ENCODE results near the gene ENTREP3.
"Not testable (repeated sequence)": the region's sequence is repeated elsewhere in the genome, so short reads cannot be mapped to it uniquely, and the experiment has no call there.

The ENTREP3 gene

DNA sequence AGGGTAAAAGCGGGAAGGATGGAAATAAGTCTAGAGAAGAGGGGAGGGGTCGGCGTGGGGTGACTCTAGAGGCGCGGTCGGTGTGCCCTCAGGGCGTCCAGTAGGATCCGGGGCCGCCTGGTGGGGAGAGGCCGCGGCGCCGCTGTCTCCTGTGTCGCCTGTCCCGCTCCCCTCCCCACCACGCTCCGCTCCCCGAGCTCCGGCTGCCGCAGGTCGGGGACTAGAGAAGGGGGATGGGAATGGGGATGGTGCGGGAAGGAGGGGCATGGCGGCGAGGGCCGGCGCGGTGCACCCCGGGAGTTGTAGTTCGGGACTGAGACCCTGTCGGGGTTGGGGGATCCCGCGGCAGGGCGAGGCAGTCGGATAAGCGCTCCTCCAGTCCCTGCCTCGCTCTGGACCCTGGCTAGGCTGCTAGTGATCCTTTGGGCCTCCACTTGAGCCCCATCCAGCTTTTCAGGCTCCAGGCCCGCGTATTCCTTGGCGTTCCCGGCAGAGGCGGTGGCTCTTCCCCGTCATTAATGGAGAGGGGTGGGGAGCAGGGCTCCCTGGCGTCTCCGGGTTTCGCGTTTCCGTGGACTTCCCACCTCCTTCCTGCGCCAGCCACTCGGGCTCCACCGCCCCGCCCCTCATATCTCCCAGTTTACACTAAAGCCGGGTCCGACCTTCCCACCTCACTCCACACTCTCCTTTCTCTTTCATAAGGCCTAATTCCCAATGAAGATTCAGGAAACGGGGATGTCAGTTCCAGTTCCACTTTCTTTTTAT is at the start of gene ENTREP3:
Gene ENTREP3, minus strand, starts transcription at position 241 of the 765 bp plus-strand sequence. CDS start 606 bp downstream, outside the sequence.
- DNase-seq (ENCODE audit: low spot score): peak; percentile 88

GRCh38 chr1:155304558-155305063 is 49.3 kb upstream of the ENTREP3 start:
- DNase-seq (ENCODE audit: low spot score): no peak

- DNase-seq (ENCODE audit: low spot score): no peak
Observed at GRCh38 chr1:155301342-155301841, 46.1 kb upstream of the ENTREP3 start, which contains the start of gene PKLR. Gene PKLR (minus strand): TSS chr1:155301438. CDS start chr1:155301395, 43 bp downstream.

GRCh38 chr1:155300553-155301329 is 45.5 kb upstream of the ENTREP3 start:
- no peak for DNase-seq (ENCODE audit: low spot score)

DNA sequence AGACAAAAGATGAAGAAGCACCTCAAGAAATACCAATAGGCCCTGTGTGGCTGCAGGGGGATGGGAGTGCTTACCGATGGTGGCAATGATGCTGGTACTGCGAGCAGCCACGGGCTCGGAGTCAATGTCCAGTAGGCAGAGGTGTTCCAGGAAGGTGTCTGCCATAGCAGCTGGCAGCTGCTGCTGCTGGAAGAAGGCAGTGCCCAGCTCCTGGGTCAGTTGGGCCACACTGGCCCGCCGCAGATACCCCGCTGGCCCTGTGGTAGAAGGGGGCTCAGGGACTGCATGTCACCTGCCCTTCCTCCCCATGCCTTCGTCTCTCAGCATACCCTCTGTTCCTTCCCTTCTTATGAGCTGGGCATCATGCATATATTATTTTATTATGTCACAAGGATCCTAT is 44.7 kb upstream of the ENTREP3 start:
- DNase-seq (ENCODE audit: low spot score): no peak

DNA sequence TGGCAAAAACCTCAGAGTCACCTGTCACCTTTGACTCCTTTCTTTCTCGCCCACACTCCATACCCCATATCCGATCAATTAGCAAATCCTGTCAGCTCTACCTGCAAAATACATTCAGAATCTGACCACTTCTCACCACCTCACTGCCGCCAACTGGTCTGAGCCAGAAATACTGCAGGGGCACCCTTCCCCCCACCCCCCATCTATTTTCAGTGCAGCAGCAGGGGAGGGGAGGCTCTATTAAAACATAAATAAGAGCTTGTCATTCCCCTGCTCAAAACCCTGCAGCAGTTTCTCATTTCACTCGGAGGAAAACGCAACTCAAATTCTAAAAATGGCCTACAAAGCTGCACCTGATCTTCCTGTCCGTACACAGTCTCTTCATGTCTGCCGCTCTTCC is 42.1 kb upstream of the ENTREP3 start:
- DNase-seq (ENCODE audit: low spot score): no peak

GRCh38 chr1:155296661-155297060 is 41.4 kb upstream of the ENTREP3 start:
- no peak for DNase-seq (ENCODE audit: low spot score)

DNA sequence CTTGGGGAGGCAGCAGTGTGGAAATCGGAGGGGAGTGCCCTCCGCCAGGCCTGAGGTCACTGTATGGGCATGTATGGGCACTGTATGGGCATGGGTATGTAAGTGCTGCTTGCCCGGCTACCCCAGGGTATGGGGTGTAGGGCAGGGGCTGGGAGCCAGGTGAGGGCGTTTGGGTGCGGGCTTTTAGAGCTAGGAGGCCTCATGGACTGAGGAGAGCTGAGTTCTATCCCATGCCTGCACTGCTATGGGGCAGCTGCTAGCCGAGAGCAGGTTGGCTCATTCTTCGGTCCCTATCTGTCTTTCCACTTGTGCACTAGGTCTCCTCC is 40.6 kb upstream of the ENTREP3 start:
- DNase-seq (ENCODE audit: low spot score): no peak

DNA sequence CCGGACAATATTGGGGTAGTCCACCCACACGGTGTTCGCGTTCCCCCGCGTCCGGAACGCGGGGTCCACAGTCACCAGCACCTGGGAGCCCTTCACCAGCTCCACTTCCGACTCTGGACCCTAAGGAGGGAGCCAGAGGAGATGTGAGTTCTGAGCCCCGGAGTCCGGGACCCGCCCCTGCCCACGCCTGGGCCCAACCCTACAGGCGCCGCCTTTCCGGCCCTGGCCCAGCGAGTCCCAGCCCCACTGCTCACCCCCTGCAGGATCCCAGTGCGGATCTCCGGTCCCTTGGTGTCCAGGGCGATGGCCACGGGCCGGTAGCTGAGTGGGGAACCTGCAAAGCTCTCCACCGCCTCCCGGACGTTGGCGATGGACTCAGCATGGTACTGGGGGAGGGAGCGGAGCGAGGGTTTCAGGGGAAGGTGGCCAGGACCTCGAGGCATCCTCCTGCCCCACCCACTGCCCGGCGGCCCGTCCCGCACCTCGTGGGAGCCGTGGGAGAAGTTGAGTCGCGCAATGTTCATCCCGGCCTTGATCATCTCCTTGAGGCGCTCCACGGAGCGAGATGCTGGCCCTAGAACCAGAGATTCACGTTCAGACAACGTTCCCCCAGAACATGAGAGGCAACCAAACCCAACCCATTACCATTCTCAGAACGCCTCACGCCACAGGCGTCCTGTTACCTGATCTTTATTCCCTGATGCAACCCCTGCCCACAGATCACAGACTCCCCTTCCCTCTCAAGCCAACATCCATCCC is 40.1 kb upstream of the ENTREP3 start:
- no peak for DNase-seq (ENCODE audit: low spot score)

- no peak for DNase-seq (ENCODE audit: low spot score)
Observed at GRCh38 chr1:155294520-155295182, 39.4 kb upstream of the ENTREP3 start.

GRCh38 chr1:155293086-155293749 is 37.9 kb upstream of the ENTREP3 start:
- no peak for DNase-seq (ENCODE audit: low spot score)

GRCh38 chr1:155291006-155291405 is 35.7 kb upstream of the ENTREP3 start:
- DNase-seq (ENCODE audit: low spot score): not testable (repeated sequence)

GRCh38 chr1:155287987-155288543 is 32.8 kb upstream of the ENTREP3 start:
- no peak for DNase-seq (ENCODE audit: low spot score)

DNA sequence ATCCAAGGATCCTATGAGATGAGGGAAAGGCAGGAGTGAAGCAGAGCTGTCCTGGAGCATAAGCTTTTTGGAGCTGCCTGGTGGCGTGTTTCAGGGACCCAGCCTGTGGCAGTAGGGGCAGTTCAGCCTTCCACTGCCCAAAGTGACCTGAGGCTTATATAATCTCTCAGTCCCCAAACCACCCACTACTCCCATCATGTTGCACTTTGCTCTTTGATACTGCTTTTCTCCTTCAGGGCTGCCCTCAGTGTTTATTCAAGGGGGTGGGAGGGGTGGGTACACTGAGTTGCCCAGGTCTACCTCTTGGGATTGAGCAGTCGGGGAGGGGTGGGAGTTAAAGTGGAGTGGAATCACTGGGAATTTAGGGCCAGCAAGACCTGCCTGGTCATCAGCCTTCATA is 31.3 kb upstream of the ENTREP3 start:
- no peak for DNase-seq (ENCODE audit: low spot score)

DNA sequence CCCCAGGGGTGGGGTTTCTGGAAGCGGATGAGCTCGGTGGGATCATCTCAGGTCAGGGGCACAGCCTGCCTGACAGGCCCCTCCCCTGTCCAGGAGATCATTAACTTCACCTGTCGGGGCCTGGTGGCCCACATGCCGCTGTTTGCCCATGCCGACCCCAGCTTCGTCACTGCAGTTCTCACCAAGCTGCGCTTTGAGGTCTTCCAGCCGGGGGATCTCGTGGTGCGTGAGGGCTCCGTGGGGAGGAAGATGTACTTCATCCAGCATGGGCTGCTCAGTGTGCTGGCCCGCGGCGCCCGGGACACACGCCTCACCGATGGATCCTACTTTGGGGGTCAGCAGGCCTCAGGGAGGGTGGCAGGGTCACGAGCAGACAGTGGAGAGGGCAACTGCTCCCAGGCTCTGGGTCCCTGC is 30.4 kb upstream of the ENTREP3 start:
- DNase-seq (ENCODE audit: low spot score): no peak

DNA sequence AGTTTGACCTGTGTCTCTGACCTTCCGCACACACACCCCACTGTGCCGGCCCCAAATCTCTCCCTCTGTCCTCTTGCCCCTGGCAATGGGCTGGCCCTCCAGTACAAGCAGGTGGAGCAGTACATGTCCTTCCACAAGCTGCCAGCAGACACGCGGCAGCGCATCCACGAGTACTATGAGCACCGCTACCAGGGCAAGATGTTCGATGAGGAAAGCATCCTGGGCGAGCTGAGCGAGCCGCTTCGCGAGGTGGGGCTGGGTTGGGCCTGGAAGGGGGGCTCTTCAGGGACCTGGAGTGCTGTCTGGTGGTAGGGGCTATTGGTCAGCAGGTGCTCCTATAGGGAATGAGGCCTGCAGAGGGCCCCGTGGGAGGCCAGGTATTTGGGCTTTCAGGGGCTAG is 29.8 kb upstream of the ENTREP3 start:
- no peak for DNase-seq (ENCODE audit: low spot score)

- DNase-seq (ENCODE audit: low spot score): no peak
Observed at GRCh38 chr1:155284476-155284875, 29.2 kb upstream of the ENTREP3 start.

DNA sequence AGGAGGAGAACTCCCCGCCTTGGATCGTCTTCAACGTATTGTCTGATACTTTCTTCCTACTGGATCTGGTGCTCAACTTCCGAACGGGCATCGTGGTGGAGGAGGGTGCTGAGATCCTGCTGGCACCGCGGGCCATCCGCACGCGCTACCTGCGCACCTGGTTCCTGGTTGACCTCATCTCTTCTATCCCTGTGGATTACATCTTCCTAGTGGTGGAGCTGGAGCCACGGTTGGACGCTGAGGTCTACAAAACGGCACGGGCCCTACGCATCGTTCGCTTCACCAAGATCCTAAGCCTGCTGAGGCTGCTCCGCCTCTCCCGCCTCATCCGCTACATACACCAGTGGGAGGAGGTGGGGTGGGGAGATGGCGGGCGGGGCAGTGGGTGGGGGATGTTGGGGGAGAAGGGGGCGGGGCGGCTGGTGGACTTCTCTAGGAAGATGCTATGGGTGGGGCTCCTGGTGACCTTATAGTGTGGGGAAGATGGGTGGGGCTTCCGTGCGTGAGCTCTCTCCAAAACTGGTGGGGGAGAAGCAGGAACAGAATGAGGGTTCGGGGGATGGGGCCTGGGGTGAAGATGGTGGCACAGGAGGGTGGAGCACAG is 27.3 kb upstream of the ENTREP3 start:
- no peak for DNase-seq (ENCODE audit: low spot score)

- DNase-seq (ENCODE audit: low spot score): no peak
Observed at GRCh38 chr1:155279268-155279667, 24.0 kb upstream of the ENTREP3 start.

DNA sequence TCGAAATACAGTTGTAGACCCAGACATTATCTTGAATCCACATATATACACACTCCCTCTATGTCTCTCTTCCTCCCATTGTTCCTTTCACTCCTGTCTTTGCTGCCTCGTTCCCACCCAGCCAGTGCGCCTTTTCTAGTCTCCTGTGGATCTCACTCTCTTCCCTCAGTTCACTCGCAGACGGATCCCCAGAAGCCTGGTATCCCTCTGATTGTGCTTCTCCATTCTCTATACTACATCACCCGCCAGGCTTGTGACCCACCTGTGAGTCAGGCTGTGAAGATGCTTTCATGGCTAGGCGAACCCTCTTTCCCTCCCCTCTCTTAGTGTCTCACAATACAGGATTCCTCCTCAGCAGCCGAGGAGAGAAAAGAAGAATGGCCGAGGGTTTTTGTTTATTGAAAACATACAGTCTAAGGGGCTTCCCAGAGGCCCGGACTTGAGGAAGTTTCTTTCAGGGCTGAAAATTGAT is 23.4 kb upstream of the ENTREP3 start:
- DNase-seq (ENCODE audit: low spot score): no peak

All from putamen (tissue), 1 donor.